ENCODE data around the gene ILF3.
A peak's percentile ranks its signal among the peaks of the same experiment; 100 is the strongest.

ILF3 gene

GRCh38 chr19:10706990-10707389 lies 52.8 kb downstream of the ILF3 start:
- no peak for DNase-seq

- DNase-seq: no peak
These were observed 53.3 kb downstream of the ILF3 start for GRCh38 chr19:10707440-10707839.

- no peak for DNase-seq
These were observed 54.1 kb downstream of the ILF3 start for GRCh38 chr19:10708291-10708690.

- DNase-seq: no peak
These were observed 57.9 kb downstream of the ILF3 start for GRCh38 chr19:10712045-10712444.

GRCh38 chr19:10712754-10713153 lies 58.6 kb downstream of the ILF3 start:
- DNase-seq: no peak

- no peak for DNase-seq
These were observed 59.2 kb downstream of the ILF3 start for GRCh38 chr19:10713317-10713716.

- no peak for DNase-seq
These were observed 62.9 kb downstream of the ILF3 start for GRCh38 chr19:10717054-10717355.

- DNase-seq: peak; percentile 100
These were observed 63.4 kb downstream of the ILF3 start, which contains the start of gene DNM2 for GRCh38 chr19:10717356-10718204. Gene DNM2 (plus strand): TSS chr19:10718079. CDS start chr19:10718243, 164 bp downstream.

- DNase-seq: peak; percentile 90
These were observed 64.4 kb downstream of the ILF3 start for GRCh38 chr19:10718205-10719196.

- DNase-seq: peak; percentile 99
These were observed 65.4 kb downstream of the ILF3 start for GRCh38 chr19:10719466-10719961.

GRCh38 chr19:10720607-10721125 lies 66.5 kb downstream of the ILF3 start:
- no peak for DNase-seq

- no peak for DNase-seq
These were observed 69.4 kb downstream of the ILF3 start for GRCh38 chr19:10723591-10723990.

GRCh38 chr19:10724573-10725071 lies 70.5 kb downstream of the ILF3 start:
- no peak for DNase-seq

GRCh38 chr19:10725415-10725814 lies 71.3 kb downstream of the ILF3 start:
- no peak for DNase-seq

GRCh38 chr19:10726268-10726667 lies 72.1 kb downstream of the ILF3 start:
- DNase-seq: no peak

- DNase-seq: no peak
These were observed 73.6 kb downstream of the ILF3 start for GRCh38 chr19:10727685-10728201.

- no peak for DNase-seq
These were observed 75.3 kb downstream of the ILF3 start for GRCh38 chr19:10729411-10729810.

- no peak for DNase-seq
These were observed 76.8 kb downstream of the ILF3 start for GRCh38 chr19:10730932-10731331.

- DNase-seq: peak; percentile 66
These were observed 81.6 kb downstream of the ILF3 start for GRCh38 chr19:10735741-10736140.

- no peak for DNase-seq
These were observed 82.0 kb downstream of the ILF3 start for GRCh38 chr19:10736189-10736588.

- DNase-seq: peak; percentile 42
These were observed 82.9 kb downstream of the ILF3 start for GRCh38 chr19:10736916-10737551.

- no peak for DNase-seq
These were observed 83.6 kb downstream of the ILF3 start for GRCh38 chr19:10737722-10738121.
